Measurements from ENCODE around the gene FBXL12.
"Not testable (repeated sequence)": the region's sequence is repeated elsewhere in the genome, so short reads cannot be mapped to it uniquely, and the experiment has no call there.

Gene FBXL12, protein sequence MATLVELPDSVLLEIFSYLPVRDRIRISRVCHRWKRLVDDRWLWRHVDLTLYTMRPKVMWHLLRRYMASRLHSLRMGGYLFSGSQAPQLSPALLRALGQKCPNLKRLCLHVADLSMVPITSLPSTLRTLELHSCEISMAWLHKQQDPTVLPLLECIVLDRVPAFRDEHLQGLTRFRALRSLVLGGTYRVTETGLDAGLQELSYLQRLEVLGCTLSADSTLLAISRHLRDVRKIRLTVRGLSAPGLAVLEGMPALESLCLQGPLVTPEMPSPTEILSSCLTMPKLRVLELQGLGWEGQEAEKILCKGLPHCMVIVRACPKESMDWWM

DNA sequence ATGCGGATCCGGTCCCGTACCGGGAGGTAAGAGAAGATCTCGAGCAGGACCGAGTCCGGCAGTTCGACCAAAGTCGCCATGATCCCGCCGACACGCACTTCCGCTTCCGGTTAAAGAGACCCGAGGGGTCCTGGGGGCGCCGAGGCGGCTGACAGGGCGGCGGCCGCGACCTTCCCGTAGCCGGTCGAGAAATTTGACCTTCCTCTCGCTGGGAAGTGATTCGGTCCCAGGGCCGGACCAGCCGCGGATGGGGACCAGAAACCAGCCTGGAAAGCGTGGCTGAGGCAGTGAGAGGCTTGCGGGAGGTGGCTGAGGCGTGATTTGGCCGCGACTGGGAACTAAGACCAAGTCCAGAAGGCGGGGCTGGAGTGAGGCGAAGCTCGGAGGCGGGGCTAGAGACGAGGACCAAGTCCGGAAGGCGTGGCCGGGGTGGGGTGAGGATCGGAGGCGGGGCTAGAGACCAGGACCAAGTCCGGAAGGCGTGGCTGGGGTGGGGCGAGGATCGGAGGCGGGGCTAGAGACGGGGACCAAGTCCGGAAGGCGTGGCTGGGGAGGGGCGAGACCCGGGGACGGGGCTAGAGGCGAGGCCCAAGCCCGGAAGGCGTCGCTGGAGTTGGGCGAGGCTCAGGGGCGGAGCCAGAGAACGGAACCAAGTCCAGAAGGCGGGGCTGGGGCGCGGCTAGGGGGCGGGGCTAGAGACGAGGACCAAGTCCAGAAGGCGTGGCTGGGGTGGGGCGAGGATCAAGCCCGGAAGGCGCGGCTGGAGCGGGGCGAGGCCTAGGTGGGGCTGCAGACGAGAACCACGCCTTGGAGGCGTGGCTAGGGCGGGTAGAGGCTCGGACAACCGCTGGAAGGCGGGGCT is at the start of gene FBXL12:
TSS of gene FBXL12 (minus strand) at position 346 of the 862 bp plus-strand sequence. CDS start at position 80, 266 bp downstream.
- peak; percentile 100 for DNase-seq (ENCODE audit: low spot score)

DNA sequence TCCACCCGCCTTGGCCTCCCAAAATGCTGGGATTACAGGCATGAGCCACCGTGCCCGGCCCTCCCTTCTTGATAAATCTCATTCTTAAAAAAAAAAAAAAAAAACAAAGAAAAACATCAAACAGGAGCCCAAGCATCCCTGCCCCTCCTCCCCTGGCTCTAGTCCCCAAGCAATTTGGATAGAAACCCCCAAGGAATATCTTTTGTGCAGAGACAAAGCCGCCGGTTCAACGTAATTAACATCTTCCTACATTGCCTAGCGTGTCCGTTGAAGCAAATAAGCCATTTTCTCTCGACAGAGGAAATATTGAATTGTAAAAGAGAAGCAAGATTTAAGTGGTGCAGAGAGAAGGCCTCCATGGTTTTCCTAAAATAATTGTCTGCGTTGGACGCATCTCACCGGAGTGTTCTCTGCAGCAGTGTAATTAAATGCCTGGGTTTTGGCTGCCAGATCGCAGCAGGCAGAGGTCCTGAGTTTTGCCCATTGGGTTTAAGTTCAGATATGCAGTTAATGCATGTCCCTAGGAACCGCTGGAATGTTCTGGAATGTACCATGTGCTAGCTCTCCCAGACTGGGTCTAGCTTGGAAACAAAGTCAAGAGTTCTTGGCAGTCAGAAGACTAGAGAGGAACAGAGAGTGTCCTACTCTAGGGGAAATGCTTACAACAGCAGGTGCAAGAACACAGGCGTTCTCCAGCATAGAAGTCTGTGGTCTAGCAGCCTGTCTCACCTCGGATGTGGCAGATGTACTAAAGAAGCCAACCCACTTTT is 47.0 kb upstream of the FBXL12 start:
- DNase-seq (ENCODE audit: low spot score) = no peak

DNA sequence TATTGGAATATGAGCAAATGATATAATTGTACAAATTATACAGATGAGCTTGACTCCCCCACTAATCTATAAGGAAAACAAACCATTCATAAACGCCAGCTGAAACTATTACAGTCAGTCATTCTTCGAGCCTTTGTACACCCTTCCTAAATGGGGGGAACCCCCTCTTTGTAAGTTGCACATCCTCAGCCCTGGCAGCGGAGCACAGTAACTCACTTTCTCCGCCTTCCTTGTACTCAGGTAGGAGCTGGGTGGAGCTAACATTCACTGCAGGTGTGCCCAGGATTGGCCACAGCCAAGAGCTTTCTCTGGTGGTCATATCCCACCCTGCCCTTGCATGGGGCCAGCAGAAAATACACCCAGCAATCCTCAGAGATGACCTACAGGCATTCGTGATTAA is 44.9 kb upstream of the FBXL12 start:
- DNase-seq (ENCODE audit: low spot score) = no peak

DNA sequence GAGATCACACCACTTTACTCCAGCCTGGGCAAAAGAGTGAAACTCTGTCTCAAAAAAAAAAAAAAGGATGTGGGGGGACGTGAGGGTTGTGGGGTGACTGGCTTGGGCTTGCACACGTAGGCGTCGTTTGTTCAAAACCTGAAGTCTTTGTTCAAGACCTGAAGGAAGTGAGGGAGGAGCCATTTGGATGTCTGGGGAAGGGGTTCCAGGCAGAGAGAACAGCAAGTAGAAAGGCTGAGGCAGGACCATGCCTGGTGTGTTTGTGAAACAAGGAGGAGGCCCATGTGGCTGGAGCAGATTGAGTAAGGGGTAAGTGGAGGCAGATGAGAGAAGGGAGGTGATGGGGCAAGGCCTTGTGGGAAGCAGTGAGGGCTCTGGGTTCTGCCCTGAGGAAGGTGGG is 44.1 kb upstream of the FBXL12 start:
- no peak for DNase-seq (ENCODE audit: low spot score)

DNA sequence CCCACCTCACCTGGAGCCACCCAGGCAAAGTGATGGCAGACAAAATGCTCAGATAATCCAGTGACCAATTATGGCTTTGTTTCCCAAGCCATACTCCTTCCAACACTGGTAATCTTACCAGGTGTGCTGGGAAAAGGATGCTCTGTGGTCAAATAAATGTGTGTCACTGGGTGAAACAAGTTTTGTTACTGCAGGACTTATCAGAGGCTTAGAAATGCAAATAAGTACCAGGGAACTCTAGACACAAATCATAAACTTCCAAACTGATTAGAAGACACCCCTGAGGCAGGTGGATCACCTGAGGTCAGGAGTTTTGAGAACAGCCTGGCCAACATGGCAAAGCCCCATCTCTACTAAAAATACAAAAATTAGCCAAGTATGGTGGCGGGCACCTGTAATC is 42.6 kb upstream of the FBXL12 start:
- no peak for DNase-seq (ENCODE audit: low spot score)

DNA sequence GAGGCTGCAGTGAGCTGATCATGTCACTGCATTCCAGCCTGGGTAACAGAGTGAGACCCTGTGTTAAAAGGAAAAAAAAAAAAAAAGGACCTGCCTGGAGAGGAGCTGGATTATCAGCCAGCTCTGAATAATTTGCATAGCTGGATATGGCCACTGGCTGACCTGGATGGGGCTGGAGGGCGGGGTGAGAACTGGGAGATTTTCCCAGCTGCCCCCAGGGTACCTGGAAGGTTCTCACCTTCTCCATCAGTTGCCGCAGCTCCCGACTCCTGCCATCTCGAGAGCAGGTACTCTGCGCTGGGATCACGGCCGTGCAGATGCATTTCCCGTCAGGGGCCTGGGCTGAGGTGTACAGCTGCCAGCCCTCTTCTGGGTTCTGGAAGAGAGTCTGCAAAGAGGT is 41.5 kb upstream of the FBXL12 start:
- no peak for DNase-seq (ENCODE audit: low spot score)

DNA sequence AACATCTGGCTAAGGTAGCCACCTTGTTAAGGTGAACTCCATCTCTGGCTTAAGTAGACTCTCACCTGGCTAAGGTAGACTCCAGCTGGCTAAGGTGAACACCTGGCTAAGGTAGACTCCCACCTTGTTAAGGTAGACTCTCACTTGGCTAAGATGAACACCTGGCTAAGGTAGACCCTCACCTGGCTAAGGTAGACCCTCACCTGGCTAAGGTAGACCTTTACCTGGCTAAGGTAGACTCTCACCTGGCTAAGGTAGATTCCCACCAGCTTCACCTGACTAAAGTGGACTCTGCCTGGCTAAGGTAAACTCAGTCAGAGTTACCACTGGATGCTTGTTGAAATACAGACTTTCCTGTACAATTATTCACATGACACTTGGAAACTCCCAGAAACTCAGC is 39.9 kb upstream of the FBXL12 start:
- DNase-seq (ENCODE audit: low spot score) = no peak

DNA sequence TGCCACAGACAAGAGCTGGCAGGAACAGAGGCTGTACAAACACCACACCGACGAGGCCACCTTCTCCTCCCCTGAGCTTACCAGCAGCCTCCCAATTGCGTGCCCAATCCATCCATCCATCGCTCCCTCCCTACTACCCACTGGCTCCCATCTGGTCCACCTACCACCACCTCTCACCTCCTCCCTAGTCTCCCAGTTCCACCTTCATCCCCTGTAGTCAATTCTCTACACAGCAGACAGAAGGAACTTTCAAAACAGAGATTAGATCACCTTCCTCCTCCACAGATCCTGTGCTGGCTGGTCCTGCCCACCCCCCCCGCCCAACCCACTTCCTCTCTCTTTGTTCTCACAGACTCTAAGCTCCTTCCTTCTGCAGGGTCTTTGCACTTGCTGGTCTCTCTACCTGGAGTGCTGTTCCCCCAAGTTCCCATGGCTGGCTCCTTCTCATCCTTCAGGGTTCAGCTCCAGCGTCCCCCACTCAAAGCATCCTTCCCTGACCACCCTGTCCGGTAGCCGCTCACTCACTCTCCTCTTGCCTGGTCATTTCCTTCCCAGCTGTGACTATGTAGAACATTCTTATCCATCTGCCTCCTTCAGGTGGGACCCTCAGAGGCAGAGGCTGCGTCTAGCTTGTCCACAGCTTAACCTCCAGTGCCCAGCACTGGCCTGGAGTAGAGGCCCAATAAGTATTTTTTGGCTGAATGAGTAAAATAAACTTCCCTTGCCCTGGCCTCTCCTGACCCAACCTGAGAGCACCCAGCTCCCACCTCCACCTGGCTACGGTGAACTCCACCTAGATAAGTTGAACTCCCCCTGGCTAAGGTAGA is 39.3 kb upstream of the FBXL12 start:
- peak; percentile 19 for DNase-seq (ENCODE audit: low spot score)

DNA sequence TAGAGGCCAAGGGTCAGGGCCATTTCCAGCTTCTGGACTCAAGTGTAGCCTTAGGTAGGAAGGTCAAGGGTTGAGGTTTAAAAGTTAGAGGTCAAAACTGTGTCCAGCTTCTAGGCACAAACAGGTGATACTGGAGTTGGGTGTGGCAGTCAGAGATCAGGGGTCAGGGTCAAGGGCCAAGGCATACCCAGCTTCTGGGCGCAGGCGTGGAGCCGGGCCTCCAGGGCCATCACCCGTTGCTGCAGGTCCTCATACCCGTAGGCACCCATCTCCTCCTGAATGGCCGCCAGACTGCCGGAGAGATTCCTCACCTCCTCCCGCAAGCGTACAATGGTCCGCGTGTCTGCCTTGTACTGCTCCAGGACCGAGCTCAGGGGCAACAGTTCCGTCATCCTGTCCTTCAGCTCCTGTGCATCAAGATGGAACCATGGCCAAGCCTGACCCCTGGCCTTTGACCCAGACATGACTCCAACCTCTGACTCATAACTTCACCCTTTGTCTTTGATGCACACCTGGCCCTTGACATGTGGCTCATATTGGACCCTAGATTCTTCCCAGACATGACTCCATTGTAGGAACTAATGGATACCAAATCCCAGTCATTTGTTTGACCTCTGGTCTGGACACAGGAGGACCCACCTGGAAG is 38.3 kb upstream of the FBXL12 start:
- DNase-seq (ENCODE audit: low spot score) = no peak

DNA sequence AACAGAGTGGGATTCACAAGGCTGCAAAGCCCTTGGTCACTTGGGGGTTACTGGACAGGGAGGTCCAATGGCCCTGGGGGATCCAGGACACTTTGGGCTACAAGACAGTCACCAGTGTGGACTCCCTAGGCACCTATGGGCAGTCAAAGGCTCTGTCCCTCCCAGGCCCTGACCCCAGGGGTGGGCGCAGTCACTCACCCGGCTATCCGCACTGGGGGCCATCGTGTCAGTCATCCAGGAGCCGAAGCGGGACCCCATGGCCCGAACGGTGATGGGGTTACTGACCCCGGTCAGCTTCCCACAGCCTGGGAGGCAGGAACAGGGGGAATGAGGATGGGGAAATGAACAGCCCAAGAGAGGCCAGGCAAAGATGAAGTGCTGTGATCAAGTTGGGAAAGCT is 37.7 kb upstream of the FBXL12 start:
- DNase-seq (ENCODE audit: low spot score) = no peak

DNA sequence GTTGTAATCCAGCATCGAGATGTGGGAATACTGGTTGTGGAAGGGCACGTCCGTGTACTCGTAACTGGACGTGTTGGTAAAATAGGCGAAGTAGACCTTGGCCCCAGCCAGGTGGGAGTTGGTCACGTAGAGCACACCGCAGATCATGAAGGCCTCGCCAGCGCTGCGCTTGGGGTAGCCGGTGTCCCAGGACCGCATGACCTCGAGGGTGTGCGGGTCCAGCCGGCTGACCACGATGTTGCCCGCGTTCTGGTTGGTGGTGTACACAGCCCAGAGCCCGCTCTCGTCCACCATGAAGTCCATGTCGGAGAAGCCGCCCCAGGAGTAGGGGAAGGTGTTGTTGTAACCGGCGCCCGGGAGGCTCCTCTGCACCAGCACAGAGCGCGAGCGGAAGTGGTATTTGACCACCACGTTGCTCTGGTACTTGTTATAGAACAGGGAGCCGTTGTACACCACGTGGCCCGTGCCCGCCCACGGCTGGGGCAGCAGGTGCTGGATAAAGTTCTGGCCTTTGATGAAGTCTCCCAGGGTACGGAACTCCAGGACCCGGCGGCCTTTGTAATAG is 35.5 kb upstream of the FBXL12 start:
- DNase-seq (ENCODE audit: low spot score) = no peak

DNA sequence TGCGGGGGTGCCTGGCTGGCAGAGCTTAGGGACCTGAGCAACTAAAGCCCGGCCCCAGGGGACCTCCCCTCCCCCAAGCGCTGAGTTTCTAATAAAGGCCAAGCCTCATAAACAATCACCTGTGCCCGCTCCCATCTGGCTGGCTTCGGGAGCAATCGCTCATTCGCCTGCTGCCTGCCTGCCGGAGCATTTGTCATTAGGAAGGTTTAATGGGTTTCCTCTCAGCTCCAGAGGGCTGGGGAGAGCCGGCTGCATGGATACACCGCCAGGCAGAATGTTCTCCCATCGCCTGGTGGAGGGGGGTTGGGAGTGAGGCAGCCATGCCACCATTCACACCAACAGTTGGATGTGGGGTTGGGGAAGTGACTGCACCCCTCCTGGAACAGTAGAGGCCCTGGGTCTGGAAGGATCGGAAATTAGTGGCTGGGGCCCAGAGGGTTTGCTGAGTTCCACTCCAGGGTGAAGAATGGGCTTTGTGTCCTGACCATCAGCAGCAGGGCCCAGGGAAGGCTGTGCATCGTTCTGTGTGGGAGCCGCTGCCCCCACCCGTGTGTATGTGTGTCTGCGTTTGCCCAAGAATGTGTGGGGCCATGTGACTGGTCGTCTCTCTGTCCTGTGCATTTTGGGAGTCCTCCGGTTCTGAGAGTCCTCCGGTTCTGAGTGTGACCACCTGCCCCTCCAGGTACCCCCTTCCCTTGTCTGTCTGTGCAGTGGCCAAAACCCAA is 31.5 kb upstream of the FBXL12 start:
- no peak for DNase-seq (ENCODE audit: low spot score)

DNA sequence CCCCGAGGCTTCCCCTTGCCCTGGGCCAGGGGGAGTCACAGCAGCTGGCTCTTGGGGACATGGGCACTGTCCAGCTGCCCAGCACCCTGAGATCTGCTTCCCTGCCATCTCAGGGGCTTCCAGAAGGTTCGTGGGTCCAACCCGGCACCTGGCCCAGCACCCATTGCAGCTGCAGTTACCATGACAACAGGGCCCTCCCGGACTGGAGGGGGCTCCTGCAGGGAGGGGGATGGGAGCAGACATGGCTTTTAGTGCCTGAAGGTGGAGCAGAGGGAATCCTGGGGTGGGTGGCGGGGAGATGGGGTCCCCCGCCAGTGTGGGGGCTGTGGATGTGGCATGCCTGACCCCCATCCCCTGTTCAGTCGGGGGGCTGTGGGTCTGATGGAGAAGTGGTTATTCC is 30.9 kb upstream of the FBXL12 start:
- DNase-seq (ENCODE audit: low spot score) = no peak

DNA sequence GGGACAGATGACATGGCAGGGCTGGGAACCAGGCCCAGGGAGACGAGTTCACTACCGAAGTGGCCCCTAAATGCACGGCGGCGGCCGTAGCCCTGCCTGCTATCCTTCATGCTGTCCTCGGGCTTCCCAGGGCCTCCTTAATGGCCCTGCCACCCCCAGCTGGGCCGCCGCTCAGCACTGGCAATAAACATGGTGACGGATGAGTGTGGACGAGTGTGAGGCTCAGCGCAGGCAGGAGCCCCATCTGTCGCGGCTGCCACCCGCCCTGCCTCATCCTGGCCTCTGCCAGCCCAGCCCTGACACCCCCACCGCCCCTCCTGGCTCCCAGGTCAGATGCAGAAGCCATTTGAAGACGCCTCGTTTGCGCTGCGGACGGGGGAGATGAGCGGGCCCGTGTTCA is 29.9 kb upstream of the FBXL12 start:
- DNase-seq (ENCODE audit: low spot score) = no peak

DNA sequence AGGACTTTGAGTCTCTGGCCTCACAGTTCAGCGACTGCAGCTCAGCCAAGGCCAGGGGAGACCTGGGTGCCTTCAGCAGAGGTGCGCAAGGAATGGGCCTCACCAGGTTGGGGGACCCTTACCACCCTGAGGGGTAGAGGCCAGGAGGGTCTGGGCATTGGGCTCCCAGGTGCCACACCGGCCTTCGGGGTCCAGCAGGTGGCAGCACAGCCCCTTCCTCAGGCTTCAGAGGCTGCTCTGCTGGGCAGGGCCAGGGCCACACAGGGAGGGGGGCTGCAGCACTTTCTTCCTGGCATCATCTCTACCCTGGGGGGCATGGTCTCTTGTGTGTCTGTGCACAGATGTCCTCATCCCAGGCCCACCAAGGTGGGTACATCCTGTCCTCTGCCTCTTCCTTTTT is 29.2 kb upstream of the FBXL12 start:
- no peak for DNase-seq (ENCODE audit: low spot score)

DNA sequence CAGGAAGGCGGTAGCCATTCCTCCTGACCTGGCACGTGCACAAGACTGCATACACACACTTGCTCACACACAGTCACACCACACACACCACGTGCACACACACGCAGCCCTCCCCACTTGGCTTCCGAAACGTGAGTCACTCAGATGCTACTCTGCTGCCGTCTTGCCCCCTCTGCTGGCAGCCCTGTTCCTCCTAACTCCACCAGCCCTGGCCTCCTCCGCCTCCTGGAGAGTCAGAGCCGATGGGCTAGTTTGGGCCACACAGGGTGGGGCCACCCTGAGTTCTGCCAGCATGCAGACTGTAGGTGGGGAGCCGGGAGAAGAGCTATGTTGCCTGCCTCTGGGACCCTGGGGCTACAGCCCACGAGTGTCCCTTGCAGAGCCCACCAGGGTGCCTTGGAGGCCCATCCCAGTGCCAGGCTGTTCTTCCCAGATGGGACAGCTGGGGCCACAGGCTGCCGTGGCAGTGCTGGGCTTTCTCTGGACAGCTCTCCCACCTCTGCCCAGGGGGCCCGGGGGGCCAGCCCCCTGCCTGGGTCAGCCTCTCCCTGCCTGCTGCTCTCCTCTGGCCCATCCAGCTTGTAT is 28.3 kb upstream of the FBXL12 start:
- peak; percentile 21 for DNase-seq (ENCODE audit: low spot score)

DNA sequence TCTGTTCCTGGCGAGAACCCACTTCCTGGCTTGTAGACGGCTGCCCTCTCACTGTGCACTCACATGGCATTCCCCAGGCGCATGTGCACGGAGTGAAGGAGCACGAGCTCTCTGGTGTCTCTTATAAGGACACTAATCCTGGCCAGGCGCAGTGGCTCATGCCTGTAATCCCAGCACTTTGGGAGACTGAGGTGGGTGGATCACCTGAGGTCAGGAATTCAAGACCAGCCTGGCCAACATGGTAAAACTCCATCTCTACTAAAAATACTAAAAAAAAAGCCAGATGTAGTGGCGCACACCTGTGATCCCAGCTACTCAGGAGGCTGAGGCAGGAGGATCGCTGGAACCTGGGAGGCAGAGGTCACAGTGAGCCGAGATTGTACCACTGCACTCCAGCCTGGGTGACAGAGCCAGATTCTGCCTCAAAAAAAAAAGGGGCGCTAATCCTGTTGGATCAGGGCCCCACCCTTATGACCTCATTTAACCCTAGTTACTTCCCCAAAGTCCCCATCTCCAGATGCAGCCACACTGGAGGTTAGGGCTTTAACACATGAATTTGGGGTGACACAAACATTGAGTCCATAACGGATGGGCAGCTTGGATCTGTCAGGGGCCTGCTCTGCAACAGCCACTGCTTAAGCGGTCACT is 24.9 kb upstream of the FBXL12 start:
- DNase-seq (ENCODE audit: low spot score) = not testable (repeated sequence)

DNA sequence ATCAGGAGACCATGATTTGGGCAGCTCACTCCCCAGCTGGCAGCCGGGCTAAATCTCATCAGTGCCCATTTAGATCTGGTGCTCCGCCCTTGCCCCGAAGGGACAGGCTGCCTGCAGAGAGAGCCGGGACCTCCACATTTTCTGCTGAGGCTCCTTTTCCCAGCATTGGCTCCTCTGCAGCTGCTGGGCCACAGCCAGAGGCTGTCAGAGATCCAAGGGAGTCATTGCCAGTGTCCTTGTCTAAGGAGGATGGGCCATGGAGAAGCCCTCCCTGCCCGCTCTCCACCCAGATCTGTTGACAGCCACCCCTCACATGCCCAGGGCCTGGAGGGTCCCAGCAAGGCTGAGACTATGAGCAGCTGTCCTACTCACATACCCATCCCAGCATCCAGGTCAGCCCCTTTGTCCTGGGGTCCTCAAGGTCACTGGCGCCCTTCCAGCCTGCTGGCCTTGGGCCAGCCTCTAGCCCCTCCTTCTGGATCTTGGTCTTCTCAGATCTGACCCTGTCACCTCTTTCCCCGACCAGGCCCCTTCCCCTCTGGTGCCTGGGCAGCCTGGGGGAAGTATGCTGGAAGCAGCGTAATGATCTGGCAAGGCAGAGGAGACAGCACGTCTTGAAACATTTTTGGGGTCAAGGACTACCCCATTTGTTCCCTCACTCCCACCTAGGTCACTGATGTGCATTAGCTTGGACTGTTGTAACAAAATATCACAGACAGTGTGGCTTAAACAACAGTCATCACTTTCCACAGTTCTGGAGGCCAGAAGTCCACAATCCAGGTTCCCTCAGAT is 24.2 kb upstream of the FBXL12 start:
- DNase-seq (ENCODE audit: low spot score) = no peak

DNA sequence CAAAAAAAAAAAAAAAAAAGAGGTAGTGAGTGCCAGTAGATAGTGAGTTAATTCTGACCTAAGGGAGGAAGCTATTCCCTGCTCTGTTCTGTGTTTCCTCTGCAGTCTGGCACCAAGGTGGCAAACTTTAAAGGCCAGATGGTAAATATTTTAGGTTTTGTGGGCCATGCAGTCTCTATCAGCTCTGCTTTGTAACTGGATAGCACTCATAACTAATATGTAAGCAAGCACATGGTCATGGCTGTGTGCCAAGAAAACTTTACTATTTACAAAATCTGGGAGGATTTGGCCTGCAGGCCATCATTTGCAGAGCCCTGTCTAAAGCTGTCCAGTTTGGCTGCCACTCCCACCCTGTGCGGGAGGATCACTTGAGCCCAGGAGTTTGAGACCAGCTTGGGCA is 20.5 kb upstream of the FBXL12 start:
- no peak for DNase-seq (ENCODE audit: low spot score)
